NCI-H69 (cell line): ENCODE data around the gene BACE2.
A peak's percentile ranks its signal among the peaks of the same experiment; 100 is the strongest.
"Not testable (repeated sequence)": the region's sequence is repeated elsewhere in the genome, so short reads cannot be mapped to it uniquely, and the experiment has no call there.

Source experiments
- DNase-seq: peaks from one replicate; lab custom pipeline; 2025; lab: John Stamatoyannopoulos, UW

BACE2 gene

DNA sequence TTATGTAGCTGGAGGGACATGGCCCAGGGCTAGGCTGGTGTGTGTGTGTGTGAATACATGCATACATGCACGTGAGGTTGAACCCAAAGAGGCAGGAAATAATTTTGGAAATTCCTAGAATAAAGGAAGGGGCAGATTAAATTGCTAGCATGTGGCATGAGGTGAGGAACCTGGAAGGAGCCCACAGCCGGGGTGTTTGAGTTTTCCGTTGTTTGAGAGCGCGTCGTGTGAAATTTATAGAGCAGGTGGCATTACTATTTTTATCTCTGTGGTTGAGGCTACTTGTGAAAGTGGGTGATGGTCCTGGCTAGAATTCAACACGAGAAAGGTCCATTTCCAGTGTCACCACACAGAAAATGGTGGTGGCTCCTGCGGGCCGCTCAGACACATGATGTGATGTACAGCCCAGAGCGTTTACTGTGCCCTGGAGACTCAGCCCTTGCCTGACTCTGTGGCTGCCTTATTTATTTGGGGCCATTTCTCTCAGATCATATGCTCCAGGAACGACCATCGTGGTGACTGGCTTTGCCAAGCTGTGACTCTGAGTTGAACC, 48.0 kb downstream of the BACE2 start:
- DNase-seq, result no peak

DNA sequence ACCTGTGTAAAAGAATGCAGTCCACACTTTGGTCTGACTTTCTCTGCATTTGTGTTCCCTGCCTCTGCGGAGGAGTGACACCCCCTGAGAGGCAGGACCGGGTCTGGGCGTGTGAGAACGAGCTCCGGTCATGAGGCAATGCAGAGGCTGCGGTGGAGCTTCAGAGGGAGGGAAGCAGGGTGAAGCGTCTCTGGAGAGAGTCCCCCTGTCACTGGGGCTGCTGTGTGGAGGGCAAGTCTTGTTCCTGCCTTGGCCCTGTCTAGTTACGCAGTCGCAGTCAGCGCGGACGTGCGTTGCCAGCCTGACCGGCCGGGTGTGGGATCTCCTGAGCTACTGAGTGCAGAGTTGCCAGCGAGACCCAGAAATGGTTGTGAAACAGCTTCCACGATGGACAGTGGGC, 48.5 kb downstream of the BACE2 start:
- DNase-seq, result no peak

DNA sequence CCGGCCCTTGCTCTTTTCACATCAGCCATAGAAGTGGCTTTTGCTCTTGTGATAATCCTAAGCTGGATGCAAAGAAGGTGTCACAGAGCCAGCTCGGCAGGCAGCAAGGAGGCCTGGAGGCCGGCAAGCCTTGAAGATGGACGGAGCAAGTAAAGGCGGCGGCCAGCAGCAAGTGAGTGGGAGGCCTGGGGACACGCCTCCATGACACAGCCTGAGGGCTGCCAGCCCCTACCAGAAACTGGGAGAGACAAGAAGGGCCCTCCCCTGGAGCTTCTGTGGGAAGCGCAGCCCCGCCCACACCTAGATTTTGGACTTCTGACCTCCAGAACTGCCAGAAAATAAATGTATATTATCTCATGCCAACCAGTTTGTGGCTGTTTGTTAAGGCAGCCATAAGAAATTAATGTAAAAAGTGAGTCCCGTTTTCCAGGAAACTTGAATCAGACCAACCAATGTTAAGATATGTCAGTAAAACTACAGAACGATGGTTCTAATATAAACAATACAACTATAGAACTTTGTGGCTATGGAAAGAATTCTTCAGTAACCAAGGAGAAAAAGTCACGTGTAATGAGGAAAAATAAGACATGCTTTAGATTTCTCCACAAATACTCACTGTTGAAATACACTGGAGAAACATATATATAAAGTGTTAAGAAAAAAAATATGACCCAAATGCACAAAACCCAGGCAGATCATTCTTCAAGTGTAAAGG, 49.9 kb downstream of the BACE2 start:
- DNase-seq, result no peak

DNA sequence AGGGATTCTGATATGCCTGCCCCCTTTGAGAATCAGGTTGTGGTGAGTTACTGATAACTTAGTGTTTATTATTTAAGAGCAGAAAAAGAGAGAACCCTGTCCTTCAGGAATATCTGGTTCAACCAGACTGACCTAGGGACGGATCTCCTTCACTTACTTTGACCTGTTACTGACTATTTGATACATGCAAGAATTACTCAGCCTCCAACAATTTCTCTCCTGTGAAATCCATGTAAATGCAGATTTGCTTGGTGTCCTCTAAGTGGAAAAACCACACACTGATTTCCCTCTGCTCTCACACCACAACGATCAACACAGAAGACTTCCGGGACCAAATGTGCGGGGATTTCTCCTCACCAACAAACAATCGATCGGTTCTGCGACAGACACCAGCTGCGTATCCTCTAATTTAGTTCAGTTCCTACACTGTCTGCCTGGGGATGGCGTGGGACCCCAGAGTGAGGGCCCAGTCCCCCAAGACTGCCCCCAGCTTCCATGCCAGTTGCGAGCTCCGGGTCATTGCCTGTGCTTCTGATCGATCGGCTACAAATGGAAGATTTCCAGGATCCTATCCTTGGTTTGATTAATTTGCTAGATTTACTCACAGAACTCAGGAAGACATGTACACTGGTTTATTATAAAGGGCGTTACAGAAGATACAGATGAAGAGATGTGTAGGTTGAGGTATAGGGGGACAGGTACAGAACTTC, 51.7 kb downstream of the BACE2 start:
- no peak for DNase-seq

DNA sequence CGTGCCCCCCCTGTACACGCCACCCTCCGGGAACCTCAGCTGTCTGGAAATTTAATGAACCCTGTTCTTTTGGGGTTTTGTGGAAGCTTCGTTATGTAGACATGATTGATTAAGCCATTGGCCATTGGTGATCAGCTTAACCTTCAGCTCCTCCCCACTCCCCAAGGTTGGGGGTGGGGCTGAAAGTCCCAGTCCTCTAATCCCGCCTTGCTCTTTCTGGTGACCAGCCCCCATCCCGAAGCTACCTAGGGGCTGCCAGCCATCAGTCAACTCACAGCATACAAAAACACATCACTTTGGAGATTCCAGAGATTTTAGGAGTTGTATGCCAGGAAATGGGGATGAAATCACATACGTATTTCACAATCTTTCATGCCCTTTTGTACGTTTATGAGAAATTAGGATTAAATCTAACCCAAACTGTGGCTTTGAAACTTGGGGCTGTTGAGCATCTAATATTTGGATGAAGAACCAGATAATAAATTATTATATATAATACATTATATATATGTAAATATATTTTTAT, 52.3 kb downstream of the BACE2 start:
- no peak for DNase-seq

DNA sequence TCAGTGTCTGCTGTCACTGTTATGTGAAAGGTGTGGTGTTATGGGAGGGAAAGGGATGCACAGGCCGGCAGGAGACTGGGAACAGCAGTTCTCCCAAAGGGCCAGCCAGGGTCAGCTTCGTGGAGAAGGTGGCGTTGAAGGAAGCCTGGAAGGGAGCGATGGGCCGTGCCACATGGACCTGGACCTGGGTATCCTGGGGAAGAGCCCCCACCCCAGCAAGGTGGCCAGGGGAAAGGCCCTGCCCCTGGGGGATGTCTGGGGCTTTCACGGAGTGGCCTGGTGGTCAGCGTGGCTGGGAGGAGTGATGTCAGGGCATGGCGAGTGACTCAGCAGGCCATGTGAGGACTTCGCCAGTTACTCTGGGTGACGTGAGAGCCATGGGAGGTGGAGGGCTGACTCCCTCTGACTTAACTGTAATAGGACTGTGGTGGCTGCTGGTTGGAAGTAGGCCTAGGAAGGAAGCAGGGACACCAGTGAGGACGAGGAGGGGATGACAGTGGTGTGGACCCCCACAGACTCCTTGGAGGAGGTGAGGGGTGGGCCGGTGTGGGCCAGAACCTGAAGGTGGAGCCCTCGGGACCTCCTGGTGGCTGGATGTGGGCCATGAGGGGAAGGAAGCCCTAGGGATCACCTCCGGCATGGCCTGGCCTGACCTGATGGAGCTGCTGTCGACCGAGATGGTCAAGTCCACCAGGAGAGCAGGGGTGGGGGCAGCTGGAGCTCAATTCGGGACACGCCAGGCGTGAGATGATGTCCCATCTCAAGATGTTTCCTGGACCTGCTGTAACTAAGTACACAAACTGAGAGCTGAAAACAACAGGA, 54.5 kb downstream of the BACE2 start:
- no peak for DNase-seq

DNA sequence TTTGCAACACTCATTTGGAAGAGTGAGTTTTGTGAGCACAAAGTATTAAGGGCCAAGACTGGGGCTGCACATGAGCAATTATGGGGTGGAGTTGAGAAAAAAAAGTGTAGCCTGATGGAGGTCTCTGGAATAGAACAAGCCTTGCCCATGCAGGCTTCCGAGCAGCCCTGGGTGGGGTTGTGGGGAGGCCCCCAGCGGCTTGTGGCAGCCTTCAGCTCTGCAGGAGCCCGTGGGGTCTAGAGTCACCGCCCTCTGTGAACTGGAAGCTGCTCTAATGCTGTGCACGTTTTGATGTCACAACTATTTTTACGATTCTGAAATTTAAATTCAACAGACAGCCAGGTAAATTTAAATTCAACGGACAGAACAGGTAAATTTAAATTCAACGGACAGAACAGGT, 58.9 kb downstream of the BACE2 start:
- no peak for DNase-seq

DNA sequence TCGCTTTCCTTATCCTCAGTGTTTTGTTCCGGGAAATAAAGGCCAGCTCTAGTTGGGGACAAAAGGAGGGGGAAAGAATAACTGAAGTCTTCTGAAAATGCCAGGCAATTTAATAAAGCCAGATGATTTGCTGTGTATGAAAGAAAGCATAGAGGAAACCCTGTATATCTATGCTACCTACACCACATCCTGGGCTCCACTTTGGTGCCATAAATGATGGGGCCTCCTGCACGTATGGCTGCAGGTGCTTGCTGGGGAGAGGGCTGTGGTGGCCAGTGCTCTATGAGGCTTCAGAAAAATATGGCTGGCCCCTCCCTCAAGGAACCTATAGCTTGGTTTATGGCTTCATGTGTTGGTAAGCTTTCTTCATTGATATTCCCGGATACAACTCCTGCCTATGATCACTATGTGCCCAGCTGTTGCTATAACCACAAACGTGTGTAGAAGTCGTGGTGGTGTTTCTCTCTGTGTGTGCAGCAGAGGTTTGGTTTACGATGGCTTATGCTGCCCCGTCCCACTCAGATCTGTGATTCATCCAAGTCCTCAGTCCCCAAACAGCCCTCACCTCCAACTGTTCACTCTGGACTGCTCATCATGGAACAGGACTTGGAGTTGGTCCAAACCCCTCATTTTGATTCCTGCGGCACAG, 59.5 kb downstream of the BACE2 start:
- no peak for DNase-seq

DNA sequence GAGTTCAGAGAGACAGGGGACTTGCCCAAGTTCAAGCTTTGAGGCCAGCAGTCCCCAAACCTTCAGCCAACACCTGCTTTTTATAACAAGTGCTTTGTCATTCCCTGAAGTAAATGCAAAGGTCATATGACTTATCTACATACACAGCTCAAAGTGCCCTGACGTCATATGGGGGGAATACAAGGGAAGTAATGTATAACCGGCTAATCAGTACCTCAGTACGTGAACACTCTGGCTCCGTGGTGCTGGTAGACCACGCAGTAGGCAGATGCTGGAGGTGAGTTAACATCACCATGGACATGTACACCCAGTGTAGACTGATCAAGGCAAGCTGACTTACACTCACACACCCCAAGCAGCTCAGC, 60.0 kb downstream of the BACE2 start:
- no peak for DNase-seq

DNA sequence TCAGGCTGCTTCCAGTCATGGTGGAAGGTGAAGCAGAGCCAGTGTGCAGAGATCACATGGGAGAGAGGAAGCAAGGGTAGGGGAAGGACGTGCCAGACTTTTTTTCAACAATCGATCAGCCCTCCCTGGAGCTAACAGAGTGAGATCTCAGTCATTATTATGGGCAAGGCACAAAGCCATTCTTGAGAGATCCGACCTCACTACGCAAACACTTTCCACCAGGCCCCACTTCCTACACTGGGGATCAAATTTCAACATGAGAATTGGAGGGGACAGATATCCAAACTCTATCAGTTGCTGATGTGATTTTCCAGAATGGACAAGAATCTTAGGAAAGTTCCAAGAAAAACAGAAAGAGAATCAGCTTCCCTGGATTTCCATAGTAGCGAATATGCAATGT, 60.5 kb downstream of the BACE2 start:
- no peak for DNase-seq

DNA sequence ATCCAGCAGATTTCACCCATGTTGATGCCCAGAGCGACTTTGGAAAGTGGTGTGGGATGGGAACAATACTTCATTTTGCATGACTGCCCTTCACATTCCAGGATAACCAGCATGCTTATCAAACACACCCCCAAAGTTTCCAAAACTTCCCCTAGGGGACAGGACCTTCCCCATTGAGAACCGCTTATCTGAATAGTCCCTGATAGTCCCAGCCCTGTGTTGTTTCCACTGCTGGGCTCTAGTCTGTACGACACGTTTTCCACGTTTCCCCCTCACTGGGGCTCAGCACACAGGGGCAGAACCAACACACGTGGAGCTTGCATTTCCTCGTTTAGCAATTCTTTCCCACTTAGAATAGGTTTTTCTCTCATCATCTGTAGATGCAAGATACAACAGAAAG, 61.0 kb downstream of the BACE2 start:
- no peak for DNase-seq

DNA sequence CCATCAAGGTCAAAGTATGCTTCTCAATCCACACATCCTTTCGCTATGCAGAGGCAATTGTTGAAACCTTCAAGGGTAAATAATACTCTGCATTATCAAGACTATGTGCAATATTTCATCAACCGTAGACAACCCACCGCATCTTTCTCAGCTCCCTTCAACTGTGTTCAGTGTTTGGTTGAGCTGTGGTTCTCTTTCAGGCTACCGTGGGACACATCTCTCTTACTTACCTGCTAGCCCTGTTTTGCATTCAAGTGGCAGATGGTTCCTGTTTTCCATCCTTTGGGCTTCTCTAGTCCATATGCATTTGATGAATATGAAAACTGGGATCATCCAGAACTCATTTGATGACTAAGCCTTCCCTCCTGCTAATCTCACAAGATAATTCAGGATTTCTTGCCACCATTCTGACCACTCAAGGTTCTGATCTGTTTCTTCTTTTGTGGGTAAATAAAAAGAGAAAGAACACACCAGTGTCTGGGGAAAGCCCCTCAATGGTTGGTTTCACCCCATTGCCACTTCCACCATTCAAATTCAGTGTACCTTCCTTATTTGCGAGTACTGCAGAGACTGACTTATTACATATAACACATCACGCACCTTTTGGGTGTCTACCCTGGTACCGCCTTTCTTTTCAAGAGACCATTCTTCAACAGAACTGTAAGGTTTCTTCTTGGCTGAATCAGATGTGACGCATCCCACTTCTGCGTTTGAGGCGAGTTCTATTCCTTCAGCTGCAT, 61.7 kb downstream of the BACE2 start:
- no peak for DNase-seq

DNA sequence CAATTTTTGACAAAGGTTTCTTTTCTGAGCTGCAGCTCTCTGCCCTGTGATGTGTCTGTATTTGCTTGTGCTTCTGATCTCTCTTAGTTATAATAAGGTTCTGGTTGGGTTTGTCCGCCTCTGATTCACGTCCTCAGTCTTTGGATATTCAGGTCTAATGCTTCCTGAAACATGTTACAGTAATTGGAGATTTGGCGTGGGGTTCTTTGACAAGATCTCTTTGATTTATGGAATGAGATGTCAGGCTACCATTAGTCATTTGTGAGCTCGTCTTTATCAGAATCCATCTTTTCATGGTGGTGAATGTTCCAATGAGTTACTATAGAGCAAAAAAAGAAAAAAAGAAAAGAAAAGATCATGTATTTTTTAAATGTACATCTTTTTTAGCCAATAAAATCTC, 62.5 kb downstream of the BACE2 start:
- DNase-seq, result no peak

DNA sequence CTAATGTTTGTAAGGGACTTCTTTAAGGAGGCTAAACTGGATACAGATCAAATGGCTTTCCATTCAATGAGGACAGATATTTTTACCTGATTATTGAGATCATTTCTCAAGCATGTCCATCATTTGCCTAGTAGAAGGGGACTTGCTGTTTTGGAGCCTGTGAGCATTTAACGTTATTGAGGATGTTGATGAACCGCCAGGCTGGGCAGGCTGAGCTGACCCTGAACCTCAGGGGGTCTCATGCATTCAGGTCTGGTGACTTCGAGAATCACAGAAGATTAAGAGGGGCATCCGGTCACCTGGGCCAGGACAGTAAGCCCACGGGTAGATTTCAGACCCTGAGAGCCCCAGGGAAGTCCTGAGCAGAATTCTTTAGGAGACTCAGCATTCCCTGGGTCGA, 63.1 kb downstream of the BACE2 start:
- no peak for DNase-seq

DNA sequence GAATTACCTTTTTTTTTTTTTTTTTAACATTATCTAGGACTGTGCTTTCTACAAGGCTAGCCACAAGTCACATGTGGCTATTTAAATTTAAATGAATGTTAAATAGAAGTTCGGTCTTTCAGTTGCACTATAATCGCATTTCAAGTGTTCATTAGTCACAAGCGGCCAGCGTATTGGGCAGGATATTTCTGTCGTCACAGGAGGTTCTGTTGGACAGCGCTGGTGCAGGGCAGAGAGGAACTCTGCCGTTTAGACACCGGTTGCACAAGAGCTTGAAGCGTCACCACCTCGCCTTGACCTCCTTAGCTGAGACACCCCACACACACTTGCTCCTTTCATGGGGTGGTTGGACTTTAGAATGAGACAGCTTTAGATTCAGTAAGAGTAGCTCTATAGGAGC, 64.1 kb downstream of the BACE2 start:
- no peak for DNase-seq

DNA sequence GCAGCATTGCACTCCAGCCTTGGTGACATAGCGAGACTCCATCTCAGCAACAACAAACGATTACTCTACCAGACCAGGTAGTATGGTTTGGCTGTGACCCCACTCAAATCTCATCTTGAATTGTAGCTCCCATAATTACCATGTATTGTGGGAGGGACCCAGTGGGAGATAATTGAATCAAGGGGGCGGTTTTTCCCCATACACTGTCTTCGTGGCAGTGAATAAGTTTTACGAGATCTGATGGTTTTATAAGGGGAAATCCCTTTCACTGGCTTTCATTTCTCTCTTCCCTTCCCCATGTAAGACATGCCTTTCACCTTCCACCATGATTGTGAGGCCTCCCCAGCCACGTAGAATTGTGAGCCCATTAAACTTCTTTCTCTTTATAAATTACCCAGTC, 66.0 kb downstream of the BACE2 start:
- DNase-seq, result peak; percentile 32

DNA sequence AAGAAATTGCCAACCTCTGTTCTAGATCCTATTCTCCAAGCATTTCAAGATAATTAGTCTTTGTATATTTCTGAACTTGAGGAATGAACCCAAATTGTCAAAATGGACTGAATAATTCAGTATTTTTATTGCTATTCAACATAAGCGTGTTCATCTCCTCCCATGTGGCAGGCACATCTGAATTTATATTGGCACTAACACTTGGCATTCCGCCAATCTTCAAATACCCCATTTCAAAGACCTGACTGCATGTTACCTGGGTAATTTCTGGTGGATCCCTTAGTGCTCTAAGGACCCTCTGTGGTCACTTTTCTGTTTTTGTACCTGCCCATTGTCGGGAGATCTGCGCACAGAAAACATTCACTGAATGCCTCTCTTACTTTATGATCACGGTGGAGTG, 66.6 kb downstream of the BACE2 start:
- peak; percentile 52 for DNase-seq

DNA sequence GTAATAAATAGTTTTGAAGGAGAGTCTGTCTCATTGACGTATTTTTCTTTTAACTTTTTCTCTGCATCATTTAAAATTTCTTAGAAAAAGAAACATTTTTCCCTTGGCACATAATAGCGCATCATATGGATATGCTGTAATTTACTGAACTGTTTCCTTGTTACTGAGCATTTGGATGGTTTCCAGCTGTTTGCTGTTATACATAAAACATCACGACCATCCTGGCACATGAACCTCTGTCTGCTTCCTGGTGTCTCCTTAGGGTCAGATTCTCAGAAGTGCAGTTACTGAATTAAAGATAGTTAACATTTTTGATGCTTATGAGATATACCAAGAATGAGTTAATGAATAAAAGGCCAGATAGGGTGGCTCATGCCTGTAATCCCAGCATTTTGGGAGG, 67.2 kb downstream of the BACE2 start:
- DNase-seq, result peak; percentile 65

DNA sequence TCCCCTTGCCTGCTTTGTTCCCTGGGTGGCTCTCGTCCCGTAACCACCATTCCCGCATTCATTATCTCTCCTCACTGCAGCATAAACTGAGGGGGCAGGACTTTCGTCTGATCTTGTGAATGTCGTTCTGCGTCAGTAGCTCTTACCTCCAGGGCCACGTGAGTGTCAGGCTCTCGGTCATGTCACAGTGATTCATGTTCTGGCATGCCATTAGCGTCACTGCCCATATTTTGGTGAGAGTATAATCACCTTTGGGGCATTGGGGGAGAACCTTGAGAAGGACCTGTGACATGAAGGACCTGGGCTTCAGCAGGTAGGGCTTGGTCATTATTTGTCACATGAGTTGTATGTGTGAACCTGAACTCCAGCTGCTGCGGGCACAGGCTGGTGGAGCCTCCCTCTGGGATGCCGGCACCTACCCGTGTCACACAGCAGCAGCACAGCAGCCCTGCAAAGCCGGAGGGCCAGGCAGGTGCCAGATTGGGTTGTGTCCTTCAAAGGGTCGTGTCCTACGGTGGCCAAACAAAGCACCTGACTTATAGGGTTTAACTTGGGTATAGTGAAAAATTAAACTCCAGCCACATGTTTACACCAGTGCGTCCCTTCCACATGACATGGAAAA, 68.5 kb downstream of the BACE2 start:
- DNase-seq, result no peak

DNA sequence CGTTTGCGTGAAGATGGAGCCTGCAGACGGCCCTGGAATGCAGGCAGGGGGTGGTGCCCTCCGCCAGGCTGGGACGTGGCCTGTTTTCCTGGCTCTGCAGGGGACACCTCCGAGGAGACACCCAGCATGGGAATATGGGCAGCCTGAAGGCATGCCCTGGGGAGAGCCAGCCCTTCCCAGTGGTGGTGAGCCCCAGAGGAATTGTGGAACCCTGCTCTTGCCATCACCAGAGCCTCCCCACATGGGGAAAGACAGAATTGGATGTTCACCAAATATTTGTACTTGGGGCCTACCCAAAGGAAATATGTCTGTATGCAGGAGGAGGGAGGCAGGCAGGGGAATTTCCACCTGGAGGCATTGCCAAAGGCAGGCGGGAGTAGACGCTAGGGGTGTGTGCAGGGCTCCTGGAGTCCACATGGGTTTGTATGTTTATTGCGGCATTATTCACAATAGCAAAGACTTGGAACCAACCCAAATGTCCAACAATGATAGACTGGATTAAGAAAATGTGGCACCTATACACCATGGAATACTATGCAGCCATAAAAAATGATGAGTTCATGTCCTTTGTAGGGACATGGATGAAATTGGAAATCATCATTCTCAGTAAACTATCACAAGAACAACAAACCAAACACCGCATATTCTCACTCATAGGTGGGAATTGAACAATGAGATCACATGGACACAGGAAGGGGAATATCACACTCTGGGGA, 70.3 kb downstream of the BACE2 start:
- not testable (repeated sequence) for DNase-seq
